Measurements from ENCODE around the gene PTPRT. TPM values are rescaled to one million over a fixed set of nuclear protein-coding genes. Genes with fewer than 3 reads are reported as not detected.

PTPRT gene
- total RNA-seq, 1 experiment from 2014 or later = not detected

DNA sequence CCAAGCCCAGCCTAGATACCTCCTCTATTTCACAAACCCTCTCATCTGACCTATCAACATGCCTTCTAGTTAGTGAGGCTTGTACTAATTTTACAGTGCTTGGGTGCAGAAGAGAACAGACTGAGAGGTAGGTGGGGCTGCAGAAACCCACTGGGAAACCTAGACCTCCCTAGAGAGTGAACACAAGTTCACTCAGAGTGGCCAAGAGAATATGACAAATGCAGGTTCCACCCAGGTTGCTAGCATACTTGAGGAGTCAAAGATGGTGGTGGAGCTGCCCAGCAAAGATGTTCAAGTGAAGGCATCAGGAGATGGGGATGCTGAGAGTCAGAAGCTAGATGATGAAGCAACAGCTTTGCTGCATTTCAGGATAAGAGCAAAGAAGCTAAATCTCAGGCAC lies 337.0 kb downstream of the PTPRT start:
- intact Hi-C loops (cut with micrococcal nuclease) = no loop called here
- Histone ChIP-seq H2AFZ (ENCODE audit: low read depth, low read length, poor library complexity, severe bottlenecking) (no peak overlapping the region), H3K36me3 (ENCODE audit: control insufficient read depth in 1 of 2, insufficient read depth in 2 of 2, low read length in 2 of 2) (no peaks in the 10 kb centered on the region), H3K79me2 (ENCODE audit: insufficient read depth, low read length) (no peaks in the 10 kb centered on the region), H3K4me3 (replicated peaks in 1 of 2; ENCODE audit: low read depth in 1 of 2, low read length in 2 of 2) (no peak overlapping the region), H3K9me2 (ENCODE audit: insufficient read depth) (no peaks in the 10 kb centered on the region), H3K27me3 (ENCODE audit: insufficient read depth, low read length) (no peaks in the 10 kb centered on the region), H3K4me1 (ENCODE audit: control insufficient read depth in 1 of 2, insufficient read depth in 2 of 2, low read length in 2 of 2) (no peaks in the 10 kb centered on the region), H3K9ac (ENCODE audit: low read length) (no peak overlapping the region), H3K4me2 (ENCODE audit: low read length) (no peak overlapping the region), H3K27ac (ENCODE audit: low read depth, low read length) (no peak overlapping the region), H4K20me1 (ENCODE audit: insufficient read depth) (no peaks in the 10 kb centered on the region), H3K9me3 (ENCODE audit: control insufficient read depth in 1 of 2, insufficient read depth in 1 of 2, low read depth in 1 of 2, low read length in 2 of 2) (peaks cover 0 to 41% of the 10 kb centered on the region in 2 experiments; a peak in 2 of 4 replicates)
- ChIA-PET POLR2A (no interaction called here), RAD21 (ENCODE audit: low non-redundant PET in 1 of 2, low total read pairs in 2 of 2, uncharacterized antibody in 2 of 2, unreplicated experiment in 2 of 2) (no interaction called here), CTCF (no interaction called here)
- DNase-seq (ENCODE audit: low read depth, low spot score) = no peak
- TF ChIP-seq, protein P1, sequence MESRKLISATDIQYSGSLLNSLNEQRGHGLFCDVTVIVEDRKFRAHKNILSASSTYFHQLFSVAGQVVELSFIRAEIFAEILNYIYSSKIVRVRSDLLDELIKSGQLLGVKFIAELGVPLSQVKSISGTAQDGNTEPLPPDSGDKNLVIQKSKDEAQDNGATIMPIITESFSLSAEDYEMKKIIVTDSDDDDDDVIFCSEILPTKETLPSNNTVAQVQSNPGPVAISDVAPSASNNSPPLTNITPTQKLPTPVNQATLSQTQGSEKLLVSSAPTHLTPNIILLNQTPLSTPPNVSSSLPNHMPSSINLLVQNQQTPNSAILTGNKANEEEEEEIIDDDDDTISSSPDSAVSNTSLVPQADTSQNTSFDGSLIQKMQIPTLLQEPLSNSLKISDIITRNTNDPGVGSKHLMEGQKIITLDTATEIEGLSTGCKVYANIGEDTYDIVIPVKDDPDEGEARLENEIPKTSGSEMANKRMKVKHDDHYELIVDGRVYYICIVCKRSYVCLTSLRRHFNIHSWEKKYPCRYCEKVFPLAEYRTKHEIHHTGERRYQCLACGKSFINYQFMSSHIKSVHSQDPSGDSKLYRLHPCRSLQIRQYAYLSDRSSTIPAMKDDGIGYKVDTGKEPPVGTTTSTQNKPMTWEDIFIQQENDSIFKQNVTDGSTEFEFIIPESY (IDR thresholded peaks at IDR 0.05; ENCODE audit: extremely low read depth, insufficient replicate concordance, low read length) = no peak
- TF ChIP-seq RAD21 (IDR thresholded peaks at IDR 0.05; ENCODE audit: low read depth) = no peak
- no peak for TF ChIP-seq POLR2AphosphoS5 (IDR thresholded peaks at IDR 0.05; ENCODE audit: low read depth, low read length)
- TF ChIP-seq CEBPB (IDR thresholded peaks at IDR 0.05; ENCODE audit: low read depth) = no peak
- no peak for TF ChIP-seq POLR2A (IDR thresholded peaks at IDR 0.05; ENCODE audit: borderline replicate concordance, extremely low read depth, insufficient read depth, insufficient read length)
- TF ChIP-seq ZNF274 (IDR thresholded peaks at IDR 0.05; ENCODE audit: low read depth, low read length) = no peak
- TF ChIP-seq YY1 (IDR thresholded peaks at IDR 0.05; ENCODE audit: extremely low read depth, insufficient replicate concordance, low read depth, low read length) = no peak
- no peak for TF ChIP-seq ZFX (IDR thresholded peaks at IDR 0.05)
- TF ChIP-seq, protein P2, sequence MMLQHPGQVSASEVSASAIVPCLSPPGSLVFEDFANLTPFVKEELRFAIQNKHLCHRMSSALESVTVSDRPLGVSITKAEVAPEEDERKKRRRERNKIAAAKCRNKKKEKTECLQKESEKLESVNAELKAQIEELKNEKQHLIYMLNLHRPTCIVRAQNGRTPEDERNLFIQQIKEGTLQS (IDR thresholded peaks at IDR 0.05) = no peak
- ATAC-seq = no peak
- no TSS peak for BruUV-seq (replicated peaks)

Data from HCT116 (cell line).